GM21515 (cell line): ENCODE results near the gene GRK1.
"Not testable (repeated sequence)": the region's sequence is repeated elsewhere in the genome, so short reads cannot be mapped to it uniquely, and the experiment has no call there.

Experiments used
- ATAC-seq: cut with Tn5 transposase; IDR thresholded peaks from one replicate; pipeline ENCODE4 v1.9.1; 2021; ENCODE audit not compliant: unreplicated experiment

GRK1 gene

GRCh38 chr13:113664751-113665596 is 2.0 kb upstream of the GRK1 start:
- ATAC-seq = no peak

GRCh38 chr13:113665597-113666328 is 1.3 kb upstream of the GRK1 start:
- ATAC-seq = no peak

DNA sequence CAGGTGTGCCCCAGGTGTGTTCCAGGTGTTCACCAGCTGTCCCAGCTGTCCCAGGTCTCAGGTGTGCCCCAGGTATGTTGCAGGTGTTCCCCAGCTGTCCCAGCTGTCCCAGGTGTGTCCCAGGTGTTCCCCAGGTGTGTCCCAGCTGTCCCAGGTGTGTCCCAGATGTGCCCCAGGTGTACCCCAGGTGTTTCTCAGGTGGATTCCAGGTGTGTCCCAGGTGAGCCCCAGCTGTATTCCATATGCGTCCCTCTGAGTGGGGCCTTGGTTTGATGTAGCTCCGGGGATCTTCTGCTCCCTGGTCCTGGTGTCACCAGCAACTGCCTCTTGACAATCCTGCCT is 719 bp upstream of the GRK1 start:
- ATAC-seq = no peak

DNA sequence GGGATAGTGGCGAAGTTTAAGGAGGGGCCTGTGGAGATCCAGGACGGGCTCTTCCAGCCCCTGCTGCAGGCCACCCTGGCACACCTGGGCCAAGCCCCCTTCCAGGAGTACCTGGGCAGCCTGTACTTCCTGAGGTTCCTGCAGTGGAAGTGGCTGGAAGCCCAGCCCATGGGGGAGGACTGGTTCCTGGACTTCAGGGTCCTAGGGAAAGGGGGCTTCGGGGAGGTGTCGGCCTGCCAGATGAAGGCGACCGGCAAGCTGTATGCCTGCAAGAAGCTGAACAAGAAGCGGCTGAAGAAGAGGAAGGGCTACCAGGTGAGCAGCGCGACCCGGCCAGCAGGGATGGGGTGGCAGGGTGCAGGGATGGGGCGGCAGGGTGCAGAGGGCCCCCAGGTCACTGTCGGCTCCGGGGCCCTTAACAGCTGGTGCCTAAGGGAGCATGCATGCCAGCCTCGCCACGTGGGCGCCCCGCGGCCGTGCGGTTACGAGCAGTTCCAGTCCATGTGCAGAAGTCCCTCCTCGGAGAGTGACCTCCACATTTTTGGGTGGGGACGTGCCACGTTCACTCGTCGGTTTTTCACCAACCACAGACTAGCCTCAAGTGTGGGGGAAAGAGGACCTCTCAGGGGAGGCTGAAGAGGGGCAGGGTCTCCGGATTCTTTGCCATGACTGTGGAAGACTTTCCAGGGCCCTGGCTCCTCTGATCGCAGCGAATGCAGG is 912 bp downstream of the GRK1 start:
- no peak for ATAC-seq

- no peak for ATAC-seq
Measured at GRCh38 chr13:113668491-113668971, 1.5 kb downstream of the GRK1 start.

DNA sequence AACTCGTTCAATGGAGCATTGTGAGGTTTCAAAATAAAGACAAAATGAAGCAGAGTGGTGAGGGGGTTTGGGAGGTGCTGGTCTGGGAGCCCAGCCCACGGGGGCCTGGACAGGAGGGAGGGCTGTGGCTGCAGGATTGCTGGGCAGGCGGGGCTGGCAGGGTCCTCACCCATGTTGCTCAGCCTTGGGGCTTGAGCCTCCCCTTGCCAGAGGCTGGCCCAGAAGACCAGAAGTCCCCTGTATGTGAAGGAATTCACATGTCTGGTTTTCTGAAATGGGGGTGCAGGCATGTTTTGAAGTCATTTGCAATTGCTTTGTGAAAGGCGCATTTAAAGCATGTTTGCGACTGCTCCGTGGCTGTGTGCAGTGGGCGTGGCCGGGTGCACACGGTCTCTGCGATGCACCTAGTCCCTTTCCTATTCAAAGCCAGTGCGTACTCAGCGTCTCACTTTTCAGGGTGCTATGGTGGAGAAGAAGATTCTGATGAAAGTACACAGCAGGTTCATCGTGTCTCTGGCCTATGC is 2.3 kb downstream of the GRK1 start:
- no peak for ATAC-seq

GRCh38 chr13:113669755-113670341 is 2.8 kb downstream of the GRK1 start:
- no peak for ATAC-seq

DNA sequence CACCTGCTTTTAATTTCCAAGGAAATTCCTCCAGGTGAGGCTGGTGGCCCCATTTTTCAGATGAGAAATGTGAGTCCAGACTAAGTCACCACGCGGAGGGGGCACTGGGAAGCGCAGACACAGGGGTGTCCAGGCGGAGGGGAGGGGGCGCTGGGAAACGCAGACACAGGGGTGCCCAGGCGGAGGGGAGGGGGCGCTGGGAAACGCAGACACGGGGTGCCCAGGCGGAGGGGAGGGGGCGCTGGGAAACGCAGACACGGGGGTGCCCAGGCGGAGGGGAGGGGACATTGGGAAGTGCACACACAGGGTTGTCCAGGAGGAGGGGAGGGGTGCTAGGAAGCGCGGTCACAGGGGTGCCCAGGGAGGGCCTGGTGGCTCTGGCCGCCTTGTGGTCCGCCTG is 3.5 kb downstream of the GRK1 start:
- ATAC-seq = no peak

DNA sequence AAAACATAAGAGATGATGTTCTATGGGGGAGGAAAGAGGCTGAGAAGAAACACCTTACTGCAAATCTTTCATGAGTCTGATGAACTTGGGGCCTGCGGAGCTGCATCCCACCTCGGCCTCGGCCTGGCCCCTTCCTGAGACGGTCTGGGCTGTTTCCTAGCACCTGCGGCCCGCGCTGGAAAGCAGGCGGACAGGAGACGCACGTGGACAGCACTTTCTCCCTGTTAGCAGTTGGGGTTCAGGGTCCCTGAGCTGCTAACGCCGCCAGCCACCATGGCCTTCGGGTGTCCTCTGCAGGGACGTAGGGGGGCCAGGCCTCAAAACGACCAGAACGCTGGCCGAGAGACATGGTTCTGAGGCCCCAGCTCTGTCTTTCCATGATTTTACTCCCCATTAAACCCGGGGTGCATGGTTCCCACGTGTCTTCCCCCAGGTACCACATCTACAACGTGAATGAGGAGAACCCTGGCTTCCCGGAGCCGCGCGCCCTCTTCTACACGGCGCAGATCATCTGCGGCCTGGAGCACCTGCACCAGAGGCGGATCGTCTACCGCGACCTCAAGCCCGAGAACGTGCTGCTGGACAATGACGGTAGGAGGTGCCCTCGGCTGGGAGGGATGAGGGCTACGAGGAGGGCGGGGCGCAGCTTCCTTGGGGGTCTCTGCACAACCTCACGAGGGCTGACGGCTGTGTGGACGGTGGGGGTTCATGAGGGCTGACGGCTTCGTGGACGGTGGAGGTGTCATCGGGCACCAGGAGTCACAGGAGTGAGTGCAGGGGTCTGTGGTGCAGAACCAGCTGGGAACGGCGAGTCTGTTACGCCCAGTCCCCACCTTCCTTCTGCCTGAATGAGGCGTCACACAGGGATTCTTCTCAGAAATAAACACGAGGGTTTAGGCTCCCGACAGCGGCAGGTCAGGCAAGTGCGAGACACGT is 4.3 kb downstream of the GRK1 start:
- ATAC-seq = no peak

DNA sequence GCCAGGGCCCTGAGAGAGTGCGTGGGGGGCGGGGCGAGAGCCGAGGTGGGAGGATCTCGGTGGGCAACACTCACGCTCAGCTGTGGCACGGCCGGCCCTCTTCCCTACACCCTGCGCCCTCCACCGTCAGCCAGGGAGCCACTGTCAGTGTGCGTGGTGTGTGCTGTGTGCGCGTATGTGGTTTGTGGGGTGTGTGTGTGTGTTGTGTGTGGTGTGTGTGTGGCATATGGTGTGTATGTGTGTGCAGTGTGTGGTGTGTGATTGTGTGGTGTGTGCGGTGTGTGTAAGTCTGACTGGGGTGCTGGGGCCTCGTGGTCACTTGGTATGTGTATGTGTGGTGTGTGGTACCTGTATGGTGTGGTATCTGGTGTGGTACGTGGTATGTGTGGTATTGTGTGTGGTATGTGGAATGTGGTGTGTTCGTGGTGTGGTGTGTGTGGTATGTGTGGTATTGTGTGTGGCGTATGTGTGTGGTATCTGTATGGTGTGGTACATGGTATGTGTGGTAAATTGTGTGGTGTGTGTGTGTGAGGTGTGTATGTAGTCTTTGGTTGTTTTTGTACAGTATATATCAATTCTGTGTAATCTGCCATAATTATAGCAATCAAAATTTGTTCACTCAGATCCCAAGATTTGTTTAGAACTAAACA is 5.1 kb downstream of the GRK1 start:
- no peak for ATAC-seq

DNA sequence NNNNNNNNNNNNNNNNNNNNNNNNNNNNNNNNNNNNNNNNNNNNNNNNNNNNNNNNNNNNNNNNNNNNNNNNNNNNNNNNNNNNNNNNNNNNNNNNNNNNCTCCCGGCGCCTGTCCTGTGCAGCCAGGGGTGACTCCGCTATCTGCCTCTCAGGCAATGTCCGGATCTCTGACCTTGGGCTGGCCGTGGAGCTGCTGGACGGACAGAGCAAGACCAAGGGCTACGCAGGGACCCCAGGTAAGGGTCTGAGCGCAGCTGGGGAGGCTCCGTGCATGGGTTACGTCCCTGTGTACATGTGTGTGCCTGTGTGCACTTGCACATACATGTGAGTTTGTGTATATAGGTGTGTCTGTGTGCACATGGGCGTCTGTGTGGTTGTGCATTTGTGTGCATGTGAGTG is 55.9 kb downstream of the GRK1 start:
- ATAC-seq = no peak

- ATAC-seq = no peak
Measured at GRCh38 chr13:113723410-113724015, 56.5 kb downstream of the GRK1 start.

DNA sequence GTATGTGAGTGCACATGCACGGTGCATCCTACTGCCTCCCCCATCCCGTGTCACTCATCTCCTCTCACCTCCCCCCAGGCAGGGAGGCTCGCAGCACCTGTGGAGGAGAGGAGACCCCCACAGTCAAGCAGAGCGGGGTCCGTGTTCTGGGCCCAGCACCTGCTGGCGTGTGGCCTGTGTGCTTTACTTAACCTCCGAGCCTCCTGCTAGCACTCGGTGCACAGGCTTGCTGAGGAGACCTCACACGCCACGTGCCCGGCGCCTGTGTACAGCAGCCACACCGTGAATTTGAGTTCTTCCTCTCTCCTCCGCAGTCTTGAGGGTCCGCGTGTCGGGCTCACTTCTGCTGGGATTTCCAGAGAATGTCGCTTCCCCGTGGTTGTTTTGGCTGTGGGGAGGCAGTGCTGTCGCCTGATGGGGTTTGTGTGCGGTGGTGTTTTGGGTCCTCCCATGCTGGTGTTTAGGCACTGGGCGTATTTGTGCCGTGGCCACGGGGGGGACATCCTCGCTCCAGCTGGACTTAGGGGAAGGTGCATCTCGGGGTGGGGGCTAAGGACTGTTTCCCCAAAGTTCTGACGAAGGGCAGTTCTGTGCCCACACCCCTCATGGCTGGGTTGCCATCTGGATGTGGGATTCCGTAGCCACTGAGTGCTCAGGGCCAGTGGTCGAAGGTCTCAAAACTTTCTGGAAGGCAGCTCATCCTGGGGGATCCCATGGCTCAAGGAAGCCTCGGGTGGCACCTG is 57.2 kb downstream of the GRK1 start:
- no peak for ATAC-seq

DNA sequence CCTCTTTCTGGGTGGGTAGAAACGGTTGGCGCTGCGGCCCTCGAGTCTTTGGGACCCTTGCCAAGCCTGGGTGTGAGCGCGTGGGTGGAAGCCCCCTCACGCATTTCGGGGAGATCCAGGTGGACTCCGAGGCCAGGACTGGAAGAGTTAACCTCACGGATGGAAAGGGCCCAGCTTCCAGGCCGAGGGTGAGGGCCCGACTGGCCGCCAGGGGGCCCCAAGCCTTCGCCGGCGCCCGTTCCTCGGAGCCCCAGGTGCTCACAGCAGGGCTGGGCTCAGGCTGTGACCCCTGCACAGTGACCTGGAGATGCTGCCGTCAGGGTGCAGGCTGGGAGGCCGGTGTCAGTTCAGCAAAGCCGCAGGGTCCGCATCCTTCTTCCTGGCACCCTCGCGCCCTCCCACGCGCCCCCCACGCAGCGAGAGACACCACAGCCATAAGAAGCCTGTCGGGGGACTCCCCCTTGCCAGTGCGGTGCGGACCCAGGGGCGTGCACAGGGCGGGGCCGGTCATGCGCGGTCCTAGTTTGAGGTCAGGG is 57.8 kb downstream of the GRK1 start:
- ATAC-seq = peak; percentile 92

DNA sequence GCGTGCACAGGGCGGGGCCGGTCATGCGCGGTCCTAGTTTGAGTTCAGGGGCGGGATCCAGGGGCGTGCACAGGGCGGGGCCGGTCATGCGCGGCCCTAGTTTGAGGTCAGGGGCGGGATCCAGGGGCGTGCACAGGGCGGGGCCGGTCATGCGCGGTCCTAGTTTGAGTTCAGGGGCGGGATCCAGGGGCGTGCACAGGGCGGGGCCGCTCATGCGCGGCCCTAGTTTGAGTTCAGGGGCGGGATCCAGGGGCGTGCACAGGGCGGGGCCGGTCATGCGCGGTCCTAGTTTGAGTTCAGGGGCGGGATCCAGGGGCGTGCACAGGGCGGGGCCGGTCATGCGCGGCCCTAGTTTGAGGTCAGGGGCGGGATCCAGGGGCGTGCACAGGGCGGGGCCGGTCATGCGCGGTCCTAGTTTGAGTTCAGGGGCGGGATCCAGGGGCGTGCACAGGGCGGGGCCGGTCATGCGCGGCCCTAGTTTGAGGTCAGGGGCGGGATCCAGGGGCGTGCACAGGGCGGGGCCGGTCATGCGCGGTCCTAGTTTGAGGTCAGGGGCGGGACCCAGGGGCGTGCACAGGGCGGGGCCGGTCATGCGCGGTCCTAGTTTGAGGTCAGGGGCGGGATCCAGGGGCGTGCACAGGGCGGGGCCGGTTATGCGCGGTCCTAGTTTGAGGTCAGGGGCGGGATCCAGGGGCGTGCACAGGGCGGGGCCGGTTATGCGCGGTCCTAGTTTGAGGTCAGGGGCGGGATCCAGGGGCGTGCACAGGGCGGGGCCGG is 58.5 kb downstream of the GRK1 start:
- ATAC-seq = not testable (repeated sequence)

GRCh38 chr13:113726106-113726821 is 59.2 kb downstream of the GRK1 start:
- not testable (repeated sequence) for ATAC-seq

DNA sequence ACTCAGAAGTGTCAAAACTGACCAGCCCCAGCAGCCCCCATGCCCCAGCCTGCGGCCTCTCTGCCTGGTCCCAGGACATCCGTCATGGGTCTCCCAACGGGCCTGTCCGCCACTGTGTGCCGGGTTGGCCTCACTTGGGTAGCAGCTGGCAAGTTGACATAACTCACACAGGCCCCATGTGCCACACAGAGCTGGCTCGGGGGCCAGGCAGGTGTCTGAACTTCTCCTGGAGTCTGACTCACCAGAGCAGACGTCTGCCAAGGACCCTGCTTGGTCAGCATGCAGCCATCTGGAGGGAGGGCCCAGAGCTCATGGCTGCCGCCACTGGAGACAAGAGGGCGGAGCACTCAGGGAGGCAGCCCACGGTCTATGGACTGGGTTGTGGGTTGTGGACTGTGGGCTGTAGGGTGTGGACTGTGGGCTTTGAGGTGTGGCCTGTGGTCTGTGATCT is 60.0 kb downstream of the GRK1 start:
- ATAC-seq = no peak
